ENCODE measurements around the gene TVP23C. TPM values are rescaled to one million over a fixed set of nuclear protein-coding genes. Genes with fewer than 3 reads are reported as not detected.

Gene TVP23C
- total and polyA plus RNA-seq, 2 of the 8 experiments (the other 6 are each of a cell fraction or from before 2014, with no cell fraction given): 2.9 to 9.6 TPM

DNA sequence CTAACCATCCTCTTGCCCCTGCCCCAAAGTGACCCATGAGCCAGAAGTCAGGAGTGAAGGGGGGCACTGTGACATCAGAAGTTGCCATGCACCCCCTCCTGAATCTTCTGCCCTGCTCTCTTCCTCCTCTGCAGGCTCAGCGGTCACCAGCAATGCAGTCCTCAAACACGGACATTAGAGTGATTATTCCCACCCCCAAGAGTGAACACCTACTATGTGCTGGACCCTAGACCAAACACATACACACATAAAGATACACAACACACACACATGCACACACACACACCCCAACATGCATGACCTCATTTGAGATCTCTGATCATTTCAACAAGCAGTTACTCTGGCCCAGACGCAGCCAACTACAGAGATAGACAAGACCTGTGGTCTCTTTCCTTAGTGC lies 95.7 kb downstream of the TVP23C start, which contains the start of gene CDRT4:
TSS of gene CDRT4 (minus strand) at position 30 of the 400 bp plus-strand sequence. CDS start 27,383 bp downstream, outside the sequence.
- no peak within 1 kb of the TSS for H2BK120ac ChIP-seq (replicated peaks; ENCODE audit: low read depth, low read length)
- no peak for FAIRE-seq

More for the DNA sequence above, 95.7 kb downstream of the TVP23C start, which contains the start of gene CDRT4:
- Histone ChIP-seq H3K4me1 (replicated peaks in 1 of 4; ENCODE audit: control insufficient read depth in 3 of 4, insufficient read depth in 4 of 4, low read length in 3 of 4) (peaks cover 0 to 7% (median 2%) of the 10 kb centered on the region in 4 experiments; a peak in 4 of 7 replicates), H3K18ac (ENCODE audit: extremely low read depth, low read length) (no peak within 1 kb of the TSS), H3K14ac (ENCODE audit: insufficient read length) (no peak within 1 kb of the TSS), H3K23me2 (ENCODE audit: low read depth, low read length) (peaks cover 10% of the 10 kb centered on the region), H3K79me2 (ENCODE audit: control insufficient read depth in 1 of 2, insufficient read depth in 2 of 2, low read length in 2 of 2) (no peaks in the 10 kb centered on the region), H2AK5ac (ENCODE audit: low read depth, low read length) (no peak within 1 kb of the TSS), H3K23ac (ENCODE audit: insufficient read length) (no peak within 1 kb of the TSS), H2BK15ac (ENCODE audit: low read length) (no peak within 1 kb of the TSS), H3K27me3 (replicated peaks in 1 of 4; ENCODE audit: control insufficient read depth in 3 of 4, extremely low read depth in 1 of 4, insufficient read depth in 3 of 4, low read length in 3 of 4) (0 out of 7 replicates have a peak, but pooled peaks cover 0 to 3% (median 0%) of the 10 kb centered on the region in 4 experiments), H4K8ac (ENCODE audit: extremely low read depth, insufficient read depth, low read length) (no peak within 1 kb of the TSS), H2AFZ (ENCODE audit: low read length) (no peak within 1 kb of the TSS), H3K9ac (replicated peaks in 1 of 4; ENCODE audit: extremely low read depth in 1 of 4, low read depth in 3 of 4, low read length in 3 of 4) (no peak within 1 kb of the TSS), H3K56ac (replicated peaks; ENCODE audit: insufficient read length, low read depth, low read length) (no peak within 1 kb of the TSS), H3K9me3 (ENCODE audit: insufficient read depth in 2 of 2, low read depth in 1 of 2, low read length in 1 of 2) (no peaks in the 10 kb centered on the region), H3K4me3 (ENCODE audit: extremely low read depth in 1 of 4, insufficient read depth in 2 of 4, low read depth in 3 of 4, low read length in 4 of 4) (no peak within 1 kb of the TSS), H4K91ac (replicated peaks; ENCODE audit: insufficient read length, low read length) (no peak within 1 kb of the TSS), H4K5ac (ENCODE audit: insufficient read length, low read depth, low read length) (no peak within 1 kb of the TSS), H3K36me3 (ENCODE audit: control insufficient read depth in 2 of 4, insufficient read depth in 4 of 4, low read length in 3 of 4) (no peaks in the 10 kb centered on the region; a peak in 1 of 8 replicates), H2BK20ac (ENCODE audit: low read length) (no peak within 1 kb of the TSS), H3K27ac (ENCODE audit: low read depth, low read length) (no peak within 1 kb of the TSS), H2BK12ac (ENCODE audit: low read depth, low read length) (no peak within 1 kb of the TSS), H3K79me1 (ENCODE audit: low read depth, low read length) (peaks cover 8% of the 10 kb centered on the region; the same call in 1 of the 2 replicates), H2BK5ac (ENCODE audit: low read depth, low read length) (no peak within 1 kb of the TSS), H3K4ac (replicated peaks; ENCODE audit: insufficient read length, low read depth, low read length) (no peak within 1 kb of the TSS), H4K20me1 (replicated peaks in 1 of 2; ENCODE audit: control insufficient read depth in 1 of 2, insufficient read depth in 2 of 2, low read length in 2 of 2) (peaks cover 0 to 10% of the 10 kb centered on the region in 2 experiments), H3K4me2 (ENCODE audit: insufficient read depth in 1 of 2, low read depth in 2 of 2, low read length in 2 of 2) (no peak within 1 kb of the TSS)
- ChIA-PET CTCF (ENCODE audit: partially characterized antibody) (interaction anchor here (1.0 to 1.5 kb wide), 3 partner anchors 13 to 206 kb away, joined by 3 to 4 read pairs (median 3); no protein-coding TSS in a partner anchor), POLR2A (ENCODE audit: partially characterized antibody) (interaction anchor here (0.8 kb wide), 1 partner anchor 11 kb away, joined by 3 read pairs; no protein-coding TSS in a partner anchor)
- no peak for DNase-seq (ENCODE audit: low read depth in 1 of 2, low spot score in 2 of 2)
- no peak for TF ChIP-seq BACH1 (IDR thresholded peaks at IDR 0.05; ENCODE audit: low read length)
- TF ChIP-seq, protein P1, sequence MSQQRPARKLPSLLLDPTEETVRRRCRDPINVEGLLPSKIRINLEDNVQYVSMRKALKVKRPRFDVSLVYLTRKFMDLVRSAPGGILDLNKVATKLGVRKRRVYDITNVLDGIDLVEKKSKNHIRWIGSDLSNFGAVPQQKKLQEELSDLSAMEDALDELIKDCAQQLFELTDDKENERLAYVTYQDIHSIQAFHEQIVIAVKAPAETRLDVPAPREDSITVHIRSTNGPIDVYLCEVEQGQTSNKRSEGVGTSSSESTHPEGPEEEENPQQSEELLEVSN (IDR thresholded peaks at IDR 0.05): no peak
- no peak for TF ChIP-seq TCF12 (IDR thresholded peaks at IDR 0.05; ENCODE audit: low read depth, low read length)
- no peak for TF ChIP-seq SRF (IDR thresholded peaks at IDR 0.05; ENCODE audit: low read depth, low read length)
- TF ChIP-seq GABPA (IDR thresholded peaks at IDR 0.05; ENCODE audit: borderline replicate concordance, insufficient read depth, low read length): no peak
- TF ChIP-seq TBP (IDR thresholded peaks at IDR 0.05; ENCODE audit: low read depth, low read length): no peak
- no peak for TF ChIP-seq KDM1A (IDR thresholded peaks at IDR 0.05; ENCODE audit: borderline replicate concordance, low read length)
- no peak for TF ChIP-seq SIRT6 (IDR thresholded peaks at IDR 0.05; ENCODE audit: low read length)
- no peak for TF ChIP-seq SP1 (IDR thresholded peaks at IDR 0.05; ENCODE audit: low read depth, low read length)
- no peak for TF ChIP-seq JUND (IDR thresholded peaks at IDR 0.05; ENCODE audit: low read length)
- no peak for TF ChIP-seq BRCA1 (IDR thresholded peaks at IDR 0.05; ENCODE audit: low read depth, low read length)
- TF ChIP-seq, protein P2, sequence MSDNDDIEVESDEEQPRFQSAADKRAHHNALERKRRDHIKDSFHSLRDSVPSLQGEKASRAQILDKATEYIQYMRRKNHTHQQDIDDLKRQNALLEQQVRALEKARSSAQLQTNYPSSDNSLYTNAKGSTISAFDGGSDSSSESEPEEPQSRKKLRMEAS (IDR thresholded peaks at IDR 0.05): no peak
- TF ChIP-seq RXRA (IDR thresholded peaks at IDR 0.05; ENCODE audit: insufficient read depth, low read depth, low read length): no peak
- WGBS, 2 experiments (ENCODE audit: extremely low coverage in 1 of 2, insufficient coverage in 1 of 2, insufficient read length in 1 of 2, insufficient replicate concordance in 2 of 2, low coverage in 1 of 2, low lambda C conversion rate in 2 of 2, missing lambda C conversion rate in 1 of 2): 75% methylated on average over 3 of the region's 3 CpGs; no CpG with 5 or more reads in 1 of the 2 experiments
